T follicular helper cell (primary cell): ENCODE data around the gene NT5DC4.

Source experiments
- DNase-seq: peaks from one replicate; pipeline ENCODE4 v3.0.0-alpha.2; 2020; ENCODE audit warnings: low read depth
- total RNA-seq, 2 experiments: gene quantifications; one replicate each; lab custom pipeline; 2026; lab: John Stamatoyannopoulos, UW

NT5DC4 gene
- total RNA-seq: 0 to 0.12 reads per million in 2 experiments

DNA sequence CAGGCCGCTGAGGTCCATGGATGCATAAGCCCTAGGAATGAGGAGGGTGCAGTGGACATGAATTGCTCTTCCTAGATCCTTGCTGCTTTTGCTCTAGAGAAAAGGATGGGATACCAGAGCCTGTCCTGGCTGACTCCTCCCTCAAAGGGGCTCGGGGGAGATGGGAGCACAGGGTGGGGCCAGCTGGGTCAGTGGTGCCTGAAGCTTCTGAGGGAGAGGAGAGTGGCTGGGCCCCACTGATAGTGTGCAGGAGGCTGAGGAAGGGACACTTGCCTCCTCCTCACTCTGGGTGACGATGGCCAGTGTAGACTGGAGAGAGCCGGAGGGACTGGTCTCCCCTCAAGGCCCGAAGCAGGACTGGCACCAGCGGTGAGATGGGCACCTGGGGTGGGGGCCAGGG, at the start of gene NT5DC4:
Gene NT5DC4, plus strand, starts transcription at position 236 of the 400 bp plus-strand sequence. Its CDS starts 60 bp downstream, at position 296.
- DNase-seq: no peak

DNA sequence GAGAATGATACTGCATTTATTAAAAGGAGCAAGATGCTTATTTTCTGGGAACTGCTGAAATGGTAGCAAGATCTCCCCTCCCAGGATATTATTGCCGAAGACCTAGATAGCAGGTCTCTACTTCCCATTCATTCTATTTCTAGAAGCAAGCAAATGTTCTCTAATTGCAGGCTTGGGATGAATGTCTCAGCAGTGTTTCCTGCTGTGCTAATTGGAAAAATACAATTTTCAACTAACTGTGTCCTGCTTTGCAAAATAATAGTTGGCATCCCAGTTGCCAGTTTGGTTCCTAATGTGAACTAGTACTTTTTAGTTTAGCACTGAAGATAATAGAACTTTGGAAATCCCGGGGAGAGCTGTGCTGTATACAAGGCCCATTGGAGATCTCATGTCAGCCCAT, 49.0 kb upstream of the NT5DC4 start:
- no peak for DNase-seq

DNA sequence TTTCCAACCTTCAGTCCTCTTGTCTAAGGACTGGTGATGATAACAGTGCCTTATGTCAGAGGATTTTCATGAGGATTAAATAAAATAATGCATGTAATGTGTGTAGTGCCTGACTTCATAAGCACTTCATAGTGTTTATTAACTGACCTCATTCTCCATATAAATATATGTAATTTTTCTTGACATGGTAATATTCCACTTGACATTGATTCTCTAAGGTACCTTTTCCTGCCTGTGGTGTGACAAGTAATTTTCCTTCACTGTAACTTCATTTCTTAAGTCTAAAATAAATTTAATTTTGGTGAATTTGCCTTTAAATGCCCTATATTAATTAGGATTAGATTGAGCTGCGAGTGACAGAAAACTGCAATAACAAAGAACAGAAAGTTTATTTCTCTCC, 47.8 kb upstream of the NT5DC4 start:
- DNase-seq: no peak

DNA sequence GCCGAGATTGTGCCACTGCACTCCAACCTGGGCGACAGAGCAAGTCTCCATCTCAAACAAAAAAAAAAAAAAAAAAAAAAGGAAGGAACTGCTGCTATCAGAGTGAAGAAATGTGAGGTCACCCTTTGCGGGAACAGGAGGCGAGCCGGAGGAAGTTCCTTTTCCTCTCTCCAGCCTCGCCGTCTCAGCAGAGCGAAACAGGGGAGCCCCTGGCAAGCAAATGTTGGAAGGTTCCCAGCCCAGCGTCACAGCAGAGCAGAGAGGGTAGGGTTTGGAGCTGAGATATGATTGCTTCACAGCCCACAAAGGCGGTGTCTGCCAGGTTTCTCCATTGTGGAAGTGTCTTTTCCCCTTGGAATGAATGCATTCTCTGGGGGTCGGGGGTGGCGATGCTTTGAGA, 46.6 kb upstream of the NT5DC4 start:
- DNase-seq: no peak

GRCh38 chr2:112679484-112679883, 41.3 kb upstream of the NT5DC4 start:
- no peak for DNase-seq

- no peak for DNase-seq
Observed at GRCh38 chr2:112680666-112681101, 40.1 kb upstream of the NT5DC4 start.

GRCh38 chr2:112682101-112682500, 38.7 kb upstream of the NT5DC4 start:
- no peak for DNase-seq

- DNase-seq: no peak
Observed at GRCh38 chr2:112683550-112684414, 37.0 kb upstream of the NT5DC4 start.

DNA sequence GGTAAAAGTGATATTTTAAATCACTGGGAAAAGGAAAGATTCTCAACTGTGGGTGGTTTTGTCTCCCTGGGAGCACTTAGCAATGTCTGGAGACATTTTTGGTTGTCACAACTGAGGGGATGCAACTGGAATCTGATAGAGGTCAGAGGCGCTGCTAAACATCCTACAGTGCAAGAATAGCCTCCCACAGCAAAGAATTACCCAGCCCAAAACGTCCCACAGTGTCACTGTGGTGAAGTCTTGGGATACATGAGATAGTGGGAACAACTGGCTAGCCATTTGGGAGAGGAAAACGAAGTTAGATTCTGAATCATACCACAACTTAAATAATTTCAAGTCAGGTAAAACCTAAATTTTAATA, 36.4 kb upstream of the NT5DC4 start:
- no peak for DNase-seq

DNA sequence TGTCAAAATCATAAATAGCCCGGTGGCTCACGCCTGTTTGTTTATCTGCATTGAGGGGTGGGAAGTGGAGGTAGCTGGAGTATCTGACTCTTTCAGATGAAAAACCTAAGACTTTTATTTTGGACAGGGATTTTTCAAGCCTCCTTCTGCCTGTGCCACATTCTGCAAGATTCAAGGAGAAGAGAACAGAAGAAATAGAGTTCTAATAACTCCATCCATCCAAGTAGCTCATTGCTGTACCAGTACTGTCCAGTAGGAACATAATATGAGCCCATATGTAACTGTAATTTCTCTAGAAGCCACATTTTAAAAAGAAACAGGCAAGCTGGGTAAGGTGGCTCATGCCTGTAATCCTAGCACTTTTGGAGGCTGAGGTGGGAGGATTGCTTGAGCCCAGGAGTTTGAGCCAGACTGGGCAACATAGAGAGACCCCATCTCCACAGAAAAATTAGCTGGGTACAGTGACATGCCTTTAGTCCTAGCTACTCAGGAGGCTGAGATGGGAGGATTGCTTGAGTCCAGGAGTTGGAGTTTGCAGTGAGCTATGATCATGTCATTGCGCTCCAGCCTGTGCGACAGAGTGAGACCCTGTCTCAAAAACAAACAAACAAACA, 35.4 kb upstream of the NT5DC4 start:
- DNase-seq: no peak

DNA sequence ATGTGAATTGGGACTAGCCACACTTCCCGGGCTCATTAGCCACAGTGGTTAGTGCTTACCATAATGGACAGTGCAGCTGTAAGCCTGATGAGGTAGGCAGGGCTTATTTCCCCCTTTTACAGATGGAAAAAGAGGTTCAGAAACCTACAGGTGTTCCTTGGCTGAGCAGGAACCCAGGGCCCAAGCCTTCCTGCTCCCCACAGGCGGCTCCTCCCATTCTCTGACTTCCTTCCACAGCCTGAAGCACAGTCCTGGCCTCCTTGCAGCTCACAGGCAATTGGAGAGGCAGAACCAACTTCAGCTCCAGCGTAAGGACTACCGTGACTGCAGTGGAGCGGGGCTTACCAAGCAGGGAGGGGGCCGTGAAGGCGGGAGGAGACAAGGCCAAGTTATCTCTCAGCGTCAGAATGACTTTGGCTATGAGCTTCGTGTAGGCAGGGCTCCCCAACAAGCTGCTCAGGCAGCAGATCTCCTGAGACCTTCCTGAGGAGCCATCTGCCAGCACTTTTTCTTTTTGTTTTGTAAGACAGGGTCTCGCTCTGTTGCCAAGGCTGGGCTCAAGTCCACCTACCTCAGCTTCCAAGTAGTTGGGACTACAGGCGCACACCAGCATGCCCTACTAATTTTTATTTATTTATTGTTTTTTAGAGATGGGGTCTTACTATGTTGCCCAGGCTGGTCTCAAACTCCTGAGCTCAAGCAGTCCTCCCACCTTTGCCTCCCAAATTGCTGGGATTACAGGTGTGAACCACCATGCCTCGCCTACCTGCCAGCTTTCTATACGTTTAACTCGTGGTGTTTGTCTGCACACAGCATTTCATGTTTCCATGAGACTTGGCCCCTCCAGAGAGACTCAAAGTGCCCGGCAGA, 34.2 kb upstream of the NT5DC4 start:
- DNase-seq: no peak

DNA sequence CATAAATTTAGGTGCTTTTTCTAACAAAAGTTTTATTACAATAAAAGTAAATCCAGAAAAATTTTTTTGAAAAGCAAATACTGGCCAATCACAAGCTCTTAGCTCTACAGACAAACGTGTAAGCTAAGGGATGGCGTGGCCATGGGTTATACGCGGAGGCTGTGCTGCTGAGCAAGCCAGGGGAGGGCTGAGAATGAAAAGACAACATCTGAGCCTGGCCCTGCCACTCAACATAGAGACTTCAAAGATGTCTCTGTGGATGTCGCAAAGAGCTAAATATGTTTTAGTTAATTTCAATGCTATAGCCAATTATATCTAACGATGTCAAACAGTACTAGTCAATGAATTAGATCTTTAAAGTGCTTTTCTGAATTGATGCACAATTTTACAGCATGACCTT, 33.3 kb upstream of the NT5DC4 start:
- DNase-seq: no peak

GRCh38 chr2:112688086-112688880, 32.5 kb upstream of the NT5DC4 start:
- DNase-seq: no peak

DNA sequence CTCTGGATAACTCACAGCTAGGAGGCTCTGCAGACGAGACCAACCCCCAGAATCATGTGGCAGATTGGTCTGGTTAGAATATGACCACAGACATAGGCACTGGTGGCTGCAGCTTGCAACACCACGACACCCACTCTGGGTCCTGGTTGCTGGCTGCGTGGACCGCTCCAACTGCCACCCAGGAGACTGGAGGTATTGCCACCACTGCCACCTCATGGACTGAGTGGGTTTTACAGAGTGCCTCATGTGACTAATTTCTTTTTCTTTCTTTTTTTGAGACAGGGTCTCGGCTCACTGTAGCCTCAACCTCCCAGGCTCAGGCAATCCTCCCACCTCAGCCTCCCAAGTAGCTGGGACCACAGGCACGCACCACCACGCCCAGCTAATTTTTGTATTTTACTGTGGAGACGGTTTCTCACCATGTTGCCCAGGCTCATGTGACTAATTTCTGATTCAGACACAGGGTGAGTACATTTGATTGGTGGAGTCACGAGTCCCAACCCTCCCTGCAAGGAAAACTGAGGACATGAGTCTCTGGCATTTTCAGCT, 29.9 kb upstream of the NT5DC4 start:
- peak; percentile 40 for DNase-seq

DNA sequence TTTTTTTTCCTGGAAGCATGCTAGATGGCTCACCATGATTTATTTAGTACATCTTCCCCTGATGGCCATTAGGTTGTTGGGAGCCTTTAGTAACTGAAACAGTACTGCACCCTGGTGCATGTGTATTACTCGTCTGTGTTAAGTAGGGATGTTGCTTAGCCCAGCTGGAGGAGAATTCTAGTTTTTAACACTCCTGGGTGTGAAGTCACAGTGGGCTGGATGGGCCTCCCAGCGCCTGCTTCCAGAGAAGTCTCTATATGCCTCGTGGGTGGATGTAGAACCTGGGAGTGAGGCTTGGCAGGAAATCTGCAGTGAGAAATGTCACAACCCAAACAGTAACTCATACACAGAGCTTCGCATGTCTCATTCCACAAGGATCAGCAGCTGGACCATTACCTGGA, 28.9 kb upstream of the NT5DC4 start:
- DNase-seq: no peak

GRCh38 chr2:112692495-112692911, 28.3 kb upstream of the NT5DC4 start:
- DNase-seq: peak; percentile 4

- DNase-seq: no peak
Observed at GRCh38 chr2:112692918-112693317, 27.9 kb upstream of the NT5DC4 start.

DNA sequence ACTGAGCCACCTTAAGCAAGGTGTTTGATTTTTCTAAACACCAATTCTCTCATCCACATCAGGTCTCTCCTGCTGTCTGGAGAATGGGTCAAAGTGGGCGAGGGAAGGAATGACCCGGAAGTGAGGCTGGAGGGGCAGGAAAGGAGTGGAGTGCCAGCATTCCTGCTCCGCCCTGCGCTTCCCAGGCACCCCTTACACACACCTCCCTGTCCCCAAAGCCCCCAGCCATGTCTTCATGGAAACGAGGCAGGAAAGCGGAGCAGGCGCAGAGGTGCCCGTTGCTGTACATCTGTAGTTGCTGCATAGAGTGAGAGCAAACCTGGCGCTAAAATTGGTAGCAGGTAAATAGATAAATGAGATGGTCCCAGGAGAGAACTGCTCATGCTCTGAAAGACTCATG, 27.2 kb upstream of the NT5DC4 start:
- no peak for DNase-seq

- no peak for DNase-seq
Observed at GRCh38 chr2:112694182-112694581, 26.6 kb upstream of the NT5DC4 start.

DNA sequence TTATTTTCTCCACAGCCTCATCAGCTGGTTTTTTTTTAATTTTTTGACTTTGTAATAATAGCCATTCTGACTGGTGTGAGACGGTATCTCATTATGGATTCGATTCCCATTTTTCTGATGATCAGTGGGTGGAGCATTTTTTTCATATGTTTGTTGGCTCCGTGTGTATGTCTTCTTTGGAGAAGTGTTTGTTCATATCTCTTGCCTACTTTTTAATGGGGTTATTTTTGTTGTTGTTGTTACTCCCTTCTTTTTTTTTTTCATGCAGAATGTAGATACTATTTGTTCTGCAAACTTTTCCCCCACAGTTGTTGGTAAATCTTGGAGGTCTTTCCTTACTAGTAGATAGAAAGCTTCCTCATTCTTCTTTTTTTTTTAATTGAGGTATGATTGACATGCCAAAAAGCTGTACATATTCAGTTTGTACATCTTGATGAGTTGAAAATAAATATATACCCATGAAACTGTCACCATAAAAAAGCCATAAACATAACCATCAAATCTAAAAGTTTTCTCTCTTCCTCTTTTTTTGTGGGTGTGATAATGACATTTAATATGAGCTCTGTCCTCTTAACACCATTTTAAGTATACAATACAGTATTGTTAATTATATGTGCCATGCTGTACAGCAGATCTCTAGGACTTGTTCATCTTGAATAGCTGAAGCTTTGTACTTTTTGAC, 21.8 kb upstream of the NT5DC4 start:
- no peak for DNase-seq
